Stimulated activated CD8-positive, alpha-beta memory T cell treated with anti-CD3 and anti-CD28 coated beads, Interleukin-7, amount 100 ng/mL, for 24 hours (primary cell): ENCODE measurements around the gene ZNF264.
"Not testable (repeated sequence)": the region's sequence is repeated elsewhere in the genome, so short reads cannot be mapped to it uniquely, and the experiment has no call there.

Source experiments
- DNase-seq: peaks from one replicate; pipeline ENCODE4 v3.0.0-alpha.2; 2020; ENCODE audit warnings: low read depth

ZNF264 gene

GRCh38 chr19:57245959-57246358 lies 54.7 kb downstream of the ZNF264 start:
- DNase-seq, result no peak

- no peak for DNase-seq
Measured at GRCh38 chr19:57248646-57249045, 57.3 kb downstream of the ZNF264 start.

- DNase-seq, result no peak
Measured at GRCh38 chr19:57249329-57249728, 58.0 kb downstream of the ZNF264 start.

GRCh38 chr19:57253767-57254166 lies 62.5 kb downstream of the ZNF264 start:
- not testable (repeated sequence) for DNase-seq

GRCh38 chr19:57262044-57262443 lies 70.7 kb downstream of the ZNF264 start:
- DNase-seq, result no peak

- no peak for DNase-seq
Measured at GRCh38 chr19:57263244-57263741, 72.0 kb downstream of the ZNF264 start.

- DNase-seq, result no peak
Measured at GRCh38 chr19:57267291-57267690, 76.0 kb downstream of the ZNF264 start.

- no peak for DNase-seq
Measured at GRCh38 chr19:57269515-57270250, 78.4 kb downstream of the ZNF264 start.

GRCh38 chr19:57271280-57271679 lies 80.0 kb downstream of the ZNF264 start:
- no peak for DNase-seq
